Fibroblast of mammary gland (primary cell): ENCODE data around the gene FGF13.

Experiments used
- DNase-seq: peaks from one replicate; pipeline ENCODE4 v3.0.0-alpha.2; 2010; ENCODE audit warnings: low read depth
- H3K4me3 ChIP-seq: 2 replicates; pipeline ENCODE4 v1.5.1; 2011; ENCODE audit warnings: low read depth, mild to moderate bottlenecking, low read length, moderate library complexity; ENCODE audit not compliant: control insufficient read depth
- CTCF ChIP-seq: conservative IDR thresholded peaks from 2 replicates; pipeline ENCODE4 v1.5.1; 2011; ENCODE audit warnings: low read depth, low read length, inconsistent platforms; ENCODE audit not compliant: control insufficient read depth, insufficient read depth

The FGF13 gene

GRCh38 chrX:138669693-138670092 is 41.8 kb downstream of the FGF13 start:
- TF ChIP-seq CTCF: no peak
- no peak overlapping the region for H3K4me3 ChIP-seq
- no peak for DNase-seq

GRCh38 chrX:138664466-138664865 is 47.1 kb downstream of the FGF13 start:
- no peak for TF ChIP-seq CTCF
- no peak overlapping the region for H3K4me3 ChIP-seq

DNA sequence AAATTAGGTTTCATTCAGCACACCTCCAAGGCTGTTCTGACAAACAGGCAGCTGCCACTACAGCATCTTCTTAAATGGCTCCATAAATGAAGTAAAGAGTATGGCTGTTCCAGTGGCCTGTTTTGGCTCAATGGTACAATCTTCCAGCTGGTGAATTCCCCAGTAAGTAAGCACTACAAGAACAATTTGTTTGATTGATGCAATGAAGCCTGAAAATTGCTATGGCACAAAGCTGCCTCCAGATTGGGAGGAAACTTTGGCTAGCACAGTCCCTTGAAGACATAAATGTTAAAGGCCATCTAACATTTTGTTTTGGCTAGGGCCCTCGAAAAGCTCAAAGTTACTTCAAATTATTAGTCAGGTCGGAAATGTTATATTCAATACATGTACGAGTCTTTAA is 47.5 kb downstream of the FGF13 start:
- DNase-seq: no peak
- no peak for TF ChIP-seq CTCF
- H3K4me3 ChIP-seq: no peak overlapping the region

More at GRCh38 chrX:138664466-138664865, 47.1 kb downstream of the FGF13 start:
- DNase-seq: no peak

DNA sequence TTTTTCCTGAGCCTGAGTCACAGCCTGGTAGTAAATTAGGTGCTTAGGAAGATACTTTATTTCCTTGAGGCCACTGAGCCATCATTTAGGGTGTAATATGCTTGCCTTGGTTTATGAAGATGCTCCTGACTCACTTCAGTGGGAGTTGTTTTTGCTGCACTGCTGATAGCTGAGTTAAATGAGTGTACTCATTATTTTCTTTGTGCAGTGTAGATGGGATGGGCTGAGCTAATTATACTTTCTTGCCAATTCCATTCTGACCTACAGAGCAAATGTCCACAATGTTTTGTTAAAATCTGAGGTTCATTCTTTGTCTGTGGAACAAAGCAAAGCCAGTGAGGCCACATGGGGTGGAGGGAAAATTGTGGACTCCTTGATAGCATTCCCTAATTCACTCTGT is 60.0 kb downstream of the FGF13 start:
- TF ChIP-seq CTCF: no peak
- no peak overlapping the region for H3K4me3 ChIP-seq
- no peak for DNase-seq

DNA sequence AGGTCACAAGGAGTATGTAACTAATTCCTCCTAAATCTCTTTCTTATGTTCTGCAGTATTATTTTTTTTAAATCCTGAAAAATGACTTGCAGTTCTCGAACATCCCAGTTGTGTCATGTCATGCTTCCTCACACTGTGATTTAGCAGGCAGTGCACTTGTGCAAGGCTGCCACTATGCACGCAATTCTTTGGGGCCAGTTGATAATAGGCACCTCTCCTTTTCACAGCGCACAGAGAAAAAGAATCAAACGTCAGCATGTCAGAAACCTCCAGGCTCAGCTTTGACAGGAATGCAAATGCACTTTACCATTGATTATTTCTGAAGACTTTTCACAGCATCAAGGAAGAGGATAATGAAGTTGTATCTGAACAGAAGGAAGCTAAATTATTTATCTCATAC is 62.9 kb downstream of the FGF13 start:
- no peak for DNase-seq
- TF ChIP-seq CTCF: no peak
- H3K4me3 ChIP-seq: no peak overlapping the region

DNA sequence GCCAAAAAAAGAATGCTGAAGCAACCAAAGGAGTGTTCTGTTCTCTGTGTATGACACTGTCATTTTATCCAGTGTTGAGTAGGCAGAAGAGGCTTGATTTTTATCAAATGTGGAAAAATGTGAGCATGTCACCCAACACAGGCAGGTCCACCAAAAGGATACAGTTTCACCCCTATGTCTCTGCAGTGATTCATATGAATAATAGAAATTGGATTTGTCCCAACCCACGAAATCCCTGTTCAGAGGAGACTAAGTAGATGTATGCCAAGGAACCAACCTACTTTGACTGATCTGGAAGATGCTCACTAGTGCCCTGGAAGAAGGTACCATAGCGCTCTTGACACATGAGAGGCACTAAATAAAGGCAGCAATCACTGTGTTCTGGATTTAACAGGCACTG is 72.5 kb downstream of the FGF13 start:
- no peak for DNase-seq
- no peak overlapping the region for H3K4me3 ChIP-seq
- TF ChIP-seq CTCF: no peak
